Transverse colon (tissue), 4 donors: ENCODE measurements around the gene NEUROG3. TPM values are rescaled to one million over a fixed set of nuclear protein-coding genes. Genes with fewer than 3 reads are reported as not detected.

Source experiments
- total RNA-seq, 4 donors: library from RNA; depleted of rRNA; stranded (reverse); fragments of >200 nt; gene quantifications; one replicate each; pipeline ENCODE4 v1.1.0, GENCODE V29; 2016

The NEUROG3 gene
- total RNA-seq, 4 donors from 2014 or later = 0.41 to 8.2 (median 0.64) TPM; not detected in 1

Other genes with a start within 250 kb of the NEUROG3 start
- 100 to 1,000 TPM in 2 of 4 donors, 10 to 100 TPM in 2; 18.9 to 241 (median 78.9) TPM for gene TACR2, start 156.5 kb downstream of the NEUROG3 start, total RNA-seq
- 100 to 1,000 TPM in 3 of 4 donors, 10 to 100 TPM in 1; 97.7 to 152 (median 148) TPM for gene TSPAN15, start 122.0 kb downstream of the NEUROG3 start, total RNA-seq
- gene FAM241B, start 56.8 kb upstream of the NEUROG3 start, total RNA-seq = 1 to 10 TPM in 1 of 4 donors, under 1 TPM in 1, not detected in 2; 0.95 to 1.4 TPM
- gene COL13A1, start 228.5 kb upstream of the NEUROG3 start, total RNA-seq = 1 to 10 TPM in 3 of 4 donors, under 1 TPM in 1; 0.68 to 8.2 (median 2.1) TPM